H1 (cell line): ENCODE results near the gene THBD. TPM values are rescaled to one million over a fixed set of nuclear protein-coding genes. Genes with fewer than 3 reads are reported as not detected.
A peak's percentile ranks its signal among the peaks of the same experiment; 100 is the strongest.

Source experiments
- CTCF ChIA-PET: fragments of 300-600 bp; sonication (Branson Sonifier 250); formaldehyde crosslinking; loops from one replicate; lab custom pipeline; 2021; ENCODE audit not compliant: partially characterized antibody; lab: Charles Lee
- POLR2A ChIA-PET: fragments of 300-600 bp; sonication (Branson Sonifier 250); formaldehyde crosslinking; loops from one replicate; lab custom pipeline; 2021; ENCODE audit warnings: inconsistent platforms; ENCODE audit not compliant: partially characterized antibody; lab: Charles Lee
- DNase-seq, 2 experiments: peaks; one replicate each; pipeline versions ENCODE4 v3.0.0 to v3.0.0-alpha.2; 2010 to 2022; ENCODE audit warnings: low spot score in 2 of 2, low read depth in 1 of 2, mixed read lengths in 1 of 2
- FAIRE-seq: peaks from 2 replicates; lab custom pipeline; 2011; peaks lifted over from hg19 to GRCh38; lab: Jason Lieb, UNC
- H2AFZ ChIP-seq: 2 replicates; pipeline ENCODE4 v1.8.1; 2012; ENCODE audit warnings: low read length, inconsistent platforms
- H2AK5ac ChIP-seq: 2 replicates; pipeline ENCODE4 v1.6.1; 2013; ENCODE audit warnings: low read depth, low read length
- H2BK120ac ChIP-seq: replicated peaks from 2 replicates; pipeline ENCODE3; 2013; ENCODE audit warnings: low read depth, low read length, inconsistent platforms
- H2BK12ac ChIP-seq: 2 replicates; pipeline ENCODE4 v1.6.1; 2013; ENCODE audit warnings: low read depth, low read length
- H2BK15ac ChIP-seq: 2 replicates; pipeline ENCODE4 v1.6.1; 2013; ENCODE audit warnings: low read length
- H2BK20ac ChIP-seq: 2 replicates; pipeline ENCODE4 v1.6.1; 2013; ENCODE audit warnings: low read length
- H2BK5ac ChIP-seq: 2 replicates; pipeline ENCODE4 v1.6.1; 2013; ENCODE audit warnings: low read depth, low read length
- H3K14ac ChIP-seq: 2 replicates; pipeline ENCODE4 v1.6.1; 2013; ENCODE audit warnings: inconsistent platforms; ENCODE audit not compliant: insufficient read length
- H3K18ac ChIP-seq: 2 replicates; pipeline ENCODE4 v1.6.1; 2013; ENCODE audit warnings: low read length; ENCODE audit errors: extremely low read depth
- H3K23ac ChIP-seq: 2 replicates; pipeline ENCODE4 v1.6.1; 2013; ENCODE audit warnings: inconsistent platforms; ENCODE audit not compliant: insufficient read length
- H3K23me2 ChIP-seq: 2 replicates; pipeline ENCODE4 v1.6.1; 2013; ENCODE audit warnings: low read depth, low read length
- H3K27ac ChIP-seq: 2 replicates; pipeline ENCODE4 v1.6.1; 2011; ENCODE audit warnings: low read depth, low read length, inconsistent platforms
- H3K27me3 ChIP-seq, 4 experiments: replicated peaks in 1 of 4; 1 replicate in 1 of 4; 2 replicates in 3 of 4; pipeline versions ENCODE4 v1.6.1 to v1.8.1; 2011 to 2013; ENCODE audit warnings: low read length in 3 of 4, mild to moderate bottlenecking in 3 of 4, inconsistent platforms in 2 of 4, mixed read lengths in 2 of 4, moderate library complexity in 1 of 4; ENCODE audit not compliant: control insufficient read depth in 3 of 4, insufficient read depth in 3 of 4; ENCODE audit errors: extremely low read depth in 1 of 4
- H3K36me3 ChIP-seq, 4 experiments: 2 replicates each; pipeline versions ENCODE4 v1.6.1 to v1.8.1; 2011 to 2013; ENCODE audit warnings: mild to moderate bottlenecking in 4 of 4, low read length in 3 of 4, moderate library complexity in 2 of 4, control low read depth in 1 of 4, inconsistent platforms in 1 of 4; ENCODE audit not compliant: insufficient read depth in 4 of 4, control insufficient read depth in 2 of 4
- H3K4ac ChIP-seq: replicated peaks from 2 replicates; pipeline ENCODE3; 2013; ENCODE audit warnings: low read length, low read depth, mixed read lengths, inconsistent platforms; ENCODE audit not compliant: insufficient read length
- H3K4me1 ChIP-seq, 4 experiments: replicated peaks in 1 of 4; 1 replicate in 1 of 4; 2 replicates in 3 of 4; pipeline versions ENCODE4 v1.6.1 to v1.8.1; 2011 to 2013; ENCODE audit warnings: low read length in 3 of 4, inconsistent platforms in 2 of 4, mixed read lengths in 1 of 4; ENCODE audit not compliant: insufficient read depth in 4 of 4, control insufficient read depth in 3 of 4
- H3K4me2 ChIP-seq, 2 experiments: 2 replicates each; pipeline versions ENCODE4 v1.6.1 to v1.8.1; 2011 to 2013; ENCODE audit warnings: low read depth in 2 of 2, low read length in 2 of 2, control low read depth in 1 of 2, inconsistent platforms in 1 of 2, mild to moderate bottlenecking in 1 of 2; ENCODE audit not compliant: insufficient read depth in 1 of 2
- H3K4me3 ChIP-seq, 4 experiments: fragments of 200-600, 300-600 bp in 1 of 4; sonication (generic), shearing (Covaris generic), sonication (Bioruptor Twin) in 1 of 4; 2 replicates each; pipeline versions ENCODE4 v1.5.1 to v1.8.1; 2011 to 2016; ENCODE audit warnings: low read length in 4 of 4, low read depth in 3 of 4, control low read depth in 2 of 4, inconsistent platforms in 2 of 4, mild to moderate bottlenecking in 2 of 4, mixed read lengths in 1 of 4, moderate library complexity in 1 of 4; ENCODE audit not compliant: insufficient read depth in 2 of 4; ENCODE audit errors: extremely low read depth in 1 of 4
- H3K56ac ChIP-seq: replicated peaks from 2 replicates; pipeline ENCODE3; 2013; ENCODE audit warnings: low read depth, mild to moderate bottlenecking, mixed read lengths, low read length, inconsistent platforms; ENCODE audit not compliant: insufficient read length
- H3K79me1 ChIP-seq: 2 replicates; pipeline ENCODE4 v1.6.1; 2013; ENCODE audit warnings: low read depth, low read length, control low read depth
- H3K79me2 ChIP-seq, 2 experiments: 2 replicates each; pipeline versions ENCODE4 v1.6.1 to v1.8.1; 2012 to 2013; ENCODE audit warnings: low read length in 2 of 2, mild to moderate bottlenecking in 2 of 2, inconsistent platforms in 1 of 2; ENCODE audit not compliant: insufficient read depth in 2 of 2, control insufficient read depth in 1 of 2
- H3K9ac ChIP-seq, 4 experiments: replicated peaks in 1 of 4; 1 replicate in 1 of 4; 2 replicates in 3 of 4; pipeline versions ENCODE4 v1.6.1 to v1.8.1; 2011 to 2013; ENCODE audit warnings: low read depth in 3 of 4, low read length in 3 of 4, control low read depth in 2 of 4, mild to moderate bottlenecking in 2 of 4, moderate library complexity in 2 of 4, inconsistent platforms in 1 of 4; ENCODE audit errors: extremely low read depth in 1 of 4
- H3K9me3 ChIP-seq, 2 experiments: 2 replicates each; pipeline versions ENCODE4 v1.6.1 to v1.8.1; 2012 to 2013; ENCODE audit warnings: mild to moderate bottlenecking in 2 of 2, moderate library complexity in 2 of 2, control low read depth in 1 of 2, inconsistent platforms in 1 of 2, low read depth in 1 of 2, low read length in 1 of 2, mixed read lengths in 1 of 2; ENCODE audit not compliant: insufficient read depth in 2 of 2
- H4K20me1 ChIP-seq, 2 experiments: replicated peaks in 1 of 2; 2 replicates each; pipeline versions ENCODE3 to v1.8.1; 2011 to 2013; ENCODE audit warnings: inconsistent platforms in 2 of 2, low read length in 2 of 2, mild to moderate bottlenecking in 1 of 2; ENCODE audit not compliant: insufficient read depth in 2 of 2, control insufficient read depth in 1 of 2
- H4K5ac ChIP-seq: 2 replicates; pipeline ENCODE4 v1.6.1; 2013; ENCODE audit warnings: low read length, low read depth, mixed read lengths, inconsistent platforms; ENCODE audit not compliant: insufficient read length
- H4K8ac ChIP-seq: 2 replicates; pipeline ENCODE4 v1.8.0; 2013; ENCODE audit warnings: mild to moderate bottlenecking, moderate library complexity, low read length, inconsistent platforms; ENCODE audit not compliant: insufficient read depth; ENCODE audit errors: extremely low read depth
- H4K91ac ChIP-seq: replicated peaks from 2 replicates; pipeline ENCODE3; 2013; ENCODE audit warnings: low read length, mixed read lengths, inconsistent platforms; ENCODE audit not compliant: insufficient read length
- MAFK ChIP-seq: IDR thresholded peaks from 2 replicates; pipeline ENCODE4 v1.6.1; 2012; ENCODE audit warnings: low read depth, mild to moderate bottlenecking, improper control_type of control experiment, low read length
- WGBS, 2 experiments: shearing (Covaris generic) in 1 of 2; methylation state at CpG; one replicate each; pipeline versions ENCODE4 v1.1.6 to v1.1.7; 2013 to 2015; ENCODE audit warnings: low lambda C conversion rate in 2 of 2, mixed read lengths in 2 of 2, inconsistent platforms in 1 of 2, low coverage in 1 of 2, missing lambda C conversion rate in 1 of 2; ENCODE audit not compliant: insufficient replicate concordance in 2 of 2, insufficient coverage in 1 of 2, insufficient read length in 1 of 2; ENCODE audit errors: extremely low coverage in 1 of 2, missing lambda C conversion rate in 1 of 2; 5-methylcytosine and 5-hydroxymethylcytosine counted together
- polyA plus RNA-seq, 7 experiments: library from polyadenylated mRNA; depleted of rRNA in 3 of 7; stranded (reverse) in 5 of 7; unstranded in 2 of 7; fragments of >200 nt in 5 of 7; fragments of 200-250 nt in 2 of 7; gene quantifications; 1 replicate in 5 of 7; 2 replicates in 1 of 7; 4 replicates in 1 of 7; pipeline versions ENCODE4 v1.2.1 to v1.2.3, GENCODE V29; 2011 to 2013; ENCODE audit warnings: missing spikeins in 2 of 7, mixed read lengths in 2 of 7
- total RNA-seq: library from RNA; stranded (reverse); fragmentation: NEBNext Ultra II Directional; extraction: Animal tissue kit (Norgen Biotek cat#: 25700); gene quantifications from 2 replicates; pipeline ENCODE4 v1.2.1, GENCODE V29; 2021

Gene THBD
- total and polyA plus RNA-seq, 2 of the 8 experiments (the other 6 are each of a cell fraction or from before 2014, with no cell fraction given): 0.21 to 0.43 TPM

GRCh38 chr20:23084282-23084844 lies 34.9 kb upstream of the THBD start:
- peaks cover 0 to 7% (median 2%) of the 10 kb centered on the region in 4 experiments; a peak in 2 of 7 replicates for H3K4me1 ChIP-seq
- H2BK20ac ChIP-seq: no peak overlapping the region
- no peak for DNase-seq
- no peak overlapping the region for H2BK5ac ChIP-seq
- H3K4ac ChIP-seq: no peak overlapping the region
- peak overlapping the region; percentile 47 for H4K91ac ChIP-seq
- ChIA-PET POLR2A (no interaction called here), CTCF (interaction anchor here (1.4 to 2.1 kb wide), 4 partner anchors 10 to 117 kb away, joined by 3 to 6 read pairs (median 5); no protein-coding TSS in a partner anchor)
- H3K79me2 ChIP-seq: no peaks in the 10 kb centered on the region
- no peaks in the 10 kb centered on the region for H3K27me3 ChIP-seq
- no peak overlapping the region for H3K4me3 ChIP-seq
- H4K5ac ChIP-seq: no peak overlapping the region
- no peak overlapping the region for H3K4me2 ChIP-seq
- H2BK120ac ChIP-seq: no peak overlapping the region
- no peak for FAIRE-seq
- no peak overlapping the region; the same call in 1 of the 2 replicates for H2AK5ac ChIP-seq
- no peak overlapping the region for H3K14ac ChIP-seq
- H3K9ac ChIP-seq: no peak overlapping the region
- H4K20me1 ChIP-seq: no peaks in the 10 kb centered on the region
- no peak overlapping the region for H3K23ac ChIP-seq
- no peaks in the 10 kb centered on the region for H3K23me2 ChIP-seq
- no peaks in the 10 kb centered on the region for H3K9me3 ChIP-seq
- peak overlapping the region; percentile 75 for H4K8ac ChIP-seq
- H3K36me3 ChIP-seq: no peaks in the 10 kb centered on the region
- 96% methylated on average over 7 of the region's 17 CpGs; no CpG with 5 or more reads in 1 of the 2 experiments for WGBS, 2 experiments
- H2BK15ac ChIP-seq: no peak overlapping the region; the same call in 1 of the 2 replicates
- no peak overlapping the region for H2AFZ ChIP-seq
- no peak overlapping the region for H3K56ac ChIP-seq
- no peak overlapping the region for H2BK12ac ChIP-seq
- no peaks in the 10 kb centered on the region for H3K79me1 ChIP-seq
- H3K18ac ChIP-seq: no peak overlapping the region
- no peak overlapping the region for H3K27ac ChIP-seq
- no peak for TF ChIP-seq MAFK
